ENCODE results near the gene ATOSB. TPM values are rescaled to one million over a fixed set of nuclear protein-coding genes. Genes with fewer than 3 reads are reported as not detected.

ATOSB gene
- total and polyA plus RNA-seq, 9 of the 15 experiments (the other 6 are each of a cell fraction or from before 2014, with no cell fraction given): 0.45 to 8.0 (median 4.2) TPM

DNA sequence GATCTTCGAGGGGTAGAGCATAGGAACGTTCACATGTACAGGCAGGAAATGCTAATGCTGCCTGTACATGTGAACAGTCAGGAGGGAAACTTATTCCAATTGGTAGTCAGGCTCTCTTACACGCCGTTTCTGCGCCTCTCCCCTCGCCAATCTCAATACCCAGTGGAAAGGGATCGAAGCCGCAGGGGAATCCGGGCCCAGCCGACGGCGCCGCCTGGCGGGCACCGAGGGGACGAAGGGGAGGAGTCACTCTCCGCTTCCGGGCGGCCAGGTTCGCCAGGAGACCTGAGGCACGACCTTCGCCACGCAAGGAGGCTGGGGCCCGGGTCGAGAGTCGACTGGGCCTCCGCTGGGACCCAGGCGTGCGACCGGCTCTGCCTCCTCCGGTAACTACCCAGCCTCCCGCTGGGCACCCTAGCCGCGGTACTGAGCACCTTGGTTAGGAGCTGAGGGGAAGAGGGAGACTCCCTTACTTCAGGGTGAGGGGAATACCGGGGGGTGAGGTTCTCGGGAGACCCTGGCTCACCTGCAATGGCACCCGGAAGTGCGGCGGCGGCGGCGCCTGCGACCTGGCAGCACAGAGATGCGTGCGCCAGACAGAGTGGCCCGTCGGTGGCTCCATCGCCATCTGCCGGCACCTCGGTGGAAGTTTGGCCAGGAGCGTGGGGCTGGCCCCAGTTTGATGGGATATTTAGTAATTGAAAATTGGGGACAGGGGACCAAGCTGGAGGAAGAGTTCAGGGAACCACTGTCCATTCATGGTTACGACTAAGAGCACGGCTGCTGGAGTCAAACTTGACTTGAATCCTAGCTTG lies 19.4 kb downstream of the ATOSB start, which contains the start of gene PIGO (continued):
- TF ChIP-seq SMAD2 (IDR thresholded peaks at IDR 0.05; ENCODE audit: low read depth, low read length): no peak
- peak; percentile 60; the same call in 1 of the 2 replicates for TF ChIP-seq RNF2 (IDR thresholded peaks at IDR 0.05)
- no peak for TF ChIP-seq EHMT2 (IDR thresholded peaks at IDR 0.05)
- no peak for TF ChIP-seq MYBL2 (IDR thresholded peaks at IDR 0.05; ENCODE audit: low read depth)
- no peak for TF ChIP-seq MYBL2 (CRISPR knock-in tag; IDR thresholded peaks at IDR 0.05; ENCODE audit: borderline replicate concordance)
- 0 out of 2 replicates have a peak, but pooled peaks have one; percentile 31 for TF ChIP-seq KLF13 (tag; IDR thresholded peaks at IDR 0.05; ENCODE audit: borderline replicate concordance, low read depth)
- TF ChIP-seq HNRNPLL (IDR thresholded peaks at IDR 0.05; ENCODE audit: low read depth, low read length, poor library complexity, severe bottlenecking): no peak
- TF ChIP-seq, protein P1, sequence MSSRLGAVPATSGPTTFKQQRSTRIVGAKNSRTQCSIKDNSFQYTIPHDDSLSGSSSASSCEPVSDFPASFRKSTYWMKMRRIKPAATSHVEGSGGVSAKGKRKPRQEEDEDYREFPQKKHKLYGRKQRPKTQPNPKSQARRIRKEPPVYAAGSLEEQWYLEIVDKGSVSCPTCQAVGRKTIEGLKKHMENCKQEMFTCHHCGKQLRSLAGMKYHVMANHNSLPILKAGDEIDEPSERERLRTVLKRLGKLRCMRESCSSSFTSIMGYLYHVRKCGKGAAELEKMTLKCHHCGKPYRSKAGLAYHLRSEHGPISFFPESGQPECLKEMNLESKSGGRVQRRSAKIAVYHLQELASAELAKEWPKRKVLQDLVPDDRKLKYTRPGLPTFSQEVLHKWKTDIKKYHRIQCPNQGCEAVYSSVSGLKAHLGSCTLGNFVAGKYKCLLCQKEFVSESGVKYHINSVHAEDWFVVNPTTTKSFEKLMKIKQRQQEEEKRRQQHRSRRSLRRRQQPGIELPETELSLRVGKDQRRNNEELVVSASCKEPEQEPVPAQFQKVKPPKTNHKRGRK (tag; IDR thresholded peaks at IDR 0.05): no peak
- TF ChIP-seq, protein P2, sequence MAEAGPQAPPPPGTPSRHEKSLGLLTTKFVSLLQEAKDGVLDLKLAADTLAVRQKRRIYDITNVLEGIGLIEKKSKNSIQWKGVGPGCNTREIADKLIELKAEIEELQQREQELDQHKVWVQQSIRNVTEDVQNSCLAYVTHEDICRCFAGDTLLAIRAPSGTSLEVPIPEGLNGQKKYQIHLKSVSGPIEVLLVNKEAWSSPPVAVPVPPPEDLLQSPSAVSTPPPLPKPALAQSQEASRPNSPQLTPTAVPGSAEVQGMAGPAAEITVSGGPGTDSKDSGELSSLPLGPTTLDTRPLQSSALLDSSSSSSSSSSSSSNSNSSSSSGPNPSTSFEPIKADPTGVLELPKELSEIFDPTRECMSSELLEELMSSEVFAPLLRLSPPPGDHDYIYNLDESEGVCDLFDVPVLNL (CRISPR knock-in tag; IDR thresholded peaks at IDR 0.05; ENCODE audit: low read depth): no peak
- TF ChIP-seq, protein P3, sequence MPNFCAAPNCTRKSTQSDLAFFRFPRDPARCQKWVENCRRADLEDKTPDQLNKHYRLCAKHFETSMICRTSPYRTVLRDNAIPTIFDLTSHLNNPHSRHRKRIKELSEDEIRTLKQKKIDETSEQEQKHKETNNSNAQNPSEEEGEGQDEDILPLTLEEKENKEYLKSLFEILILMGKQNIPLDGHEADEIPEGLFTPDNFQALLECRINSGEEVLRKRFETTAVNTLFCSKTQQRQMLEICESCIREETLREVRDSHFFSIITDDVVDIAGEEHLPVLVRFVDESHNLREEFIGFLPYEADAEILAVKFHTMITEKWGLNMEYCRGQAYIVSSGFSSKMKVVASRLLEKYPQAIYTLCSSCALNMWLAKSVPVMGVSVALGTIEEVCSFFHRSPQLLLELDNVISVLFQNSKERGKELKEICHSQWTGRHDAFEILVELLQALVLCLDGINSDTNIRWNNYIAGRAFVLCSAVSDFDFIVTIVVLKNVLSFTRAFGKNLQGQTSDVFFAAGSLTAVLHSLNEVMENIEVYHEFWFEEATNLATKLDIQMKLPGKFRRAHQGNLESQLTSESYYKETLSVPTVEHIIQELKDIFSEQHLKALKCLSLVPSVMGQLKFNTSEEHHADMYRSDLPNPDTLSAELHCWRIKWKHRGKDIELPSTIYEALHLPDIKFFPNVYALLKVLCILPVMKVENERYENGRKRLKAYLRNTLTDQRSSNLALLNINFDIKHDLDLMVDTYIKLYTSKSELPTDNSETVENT (CRISPR knock-in tag; IDR thresholded peaks at IDR 0.05): peak; percentile 73
- TF ChIP-seq ZNF384 (IDR thresholded peaks at IDR 0.05; ENCODE audit: low read depth, low read length): no peak
- TF ChIP-seq, protein P4, sequence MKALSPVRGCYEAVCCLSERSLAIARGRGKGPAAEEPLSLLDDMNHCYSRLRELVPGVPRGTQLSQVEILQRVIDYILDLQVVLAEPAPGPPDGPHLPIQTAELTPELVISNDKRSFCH (CRISPR knock-in tag; IDR thresholded peaks at IDR 0.05): no peak
- TF ChIP-seq, protein P4 (tag; IDR thresholded peaks at IDR 0.05): no peak
- no peak for TF ChIP-seq FOXJ2 (tag; IDR thresholded peaks at IDR 0.05)
- no peak for TF ChIP-seq ATF1 (CRISPR knock-in tag; IDR thresholded peaks at IDR 0.05)
- peak; percentile 84 for TF ChIP-seq ATF1 (tag; IDR thresholded peaks at IDR 0.05)
- TF ChIP-seq, protein P5, sequence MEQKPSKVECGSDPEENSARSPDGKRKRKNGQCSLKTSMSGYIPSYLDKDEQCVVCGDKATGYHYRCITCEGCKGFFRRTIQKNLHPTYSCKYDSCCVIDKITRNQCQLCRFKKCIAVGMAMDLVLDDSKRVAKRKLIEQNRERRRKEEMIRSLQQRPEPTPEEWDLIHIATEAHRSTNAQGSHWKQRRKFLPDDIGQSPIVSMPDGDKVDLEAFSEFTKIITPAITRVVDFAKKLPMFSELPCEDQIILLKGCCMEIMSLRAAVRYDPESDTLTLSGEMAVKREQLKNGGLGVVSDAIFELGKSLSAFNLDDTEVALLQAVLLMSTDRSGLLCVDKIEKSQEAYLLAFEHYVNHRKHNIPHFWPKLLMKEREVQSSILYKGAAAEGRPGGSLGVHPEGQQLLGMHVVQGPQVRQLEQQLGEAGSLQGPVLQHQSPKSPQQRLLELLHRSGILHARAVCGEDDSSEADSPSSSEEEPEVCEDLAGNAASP (IDR thresholded peaks at IDR 0.05): no peak
- no peak for TF ChIP-seq NR1H2 (CRISPR knock-in tag; IDR thresholded peaks at IDR 0.05)
- peak in 1 of 2 experiments; percentile 58; a peak in 1 of 4 replicates for TF ChIP-seq TEAD1 (CRISPR knock-in tag; IDR thresholded peaks at IDR 0.05)
- TF ChIP-seq ESRRB (CRISPR knock-in tag; IDR thresholded peaks at IDR 0.05; ENCODE audit: borderline replicate concordance): no peak
- no peak for TF ChIP-seq CBX1 (IDR thresholded peaks at IDR 0.05; ENCODE audit: low read depth)
- TF ChIP-seq RBM22 (IDR thresholded peaks at IDR 0.05; ENCODE audit: low read depth, low read length, poor library complexity, severe bottlenecking): no peak
